Common myeloid progenitor, CD34-positive (primary cell): ENCODE results near the gene IFITM2.

Experiments used
- CTCF ChIA-PET: fragments of 350-600 bp; sonication (Branson Sonifier 250); formaldehyde crosslinking; loops from one replicate; lab custom pipeline; 2021; ENCODE audit warnings: antibody characterized with exemption; lab: Charles Lee
- POLR2A ChIA-PET: fragments of 350-600 bp; sonication (Branson Sonifier 250); formaldehyde crosslinking; loops from one replicate; lab custom pipeline; 2021; ENCODE audit warnings: antibody characterized with exemption; lab: Charles Lee
- DNase-seq, 3 donors: peaks; one replicate each; pipeline versions ENCODE4 v3.0.0 to v3.0.0-alpha.2; 2013
- H3K27ac ChIP-seq, 2 experiments: 1 replicate in 1 of 2; 2 replicates in 1 of 2; pipeline ENCODE4 v1.7.0; 2013; ENCODE audit warnings: inconsistent platforms in 2 of 2, low read length in 2 of 2, mild to moderate bottlenecking in 2 of 2, low read depth in 1 of 2, moderate library complexity in 1 of 2; ENCODE audit not compliant: severe bottlenecking in 2 of 2, insufficient read depth in 1 of 2, poor library complexity in 1 of 2
- H3K27me3 ChIP-seq, 5 experiments: replicated peaks in 2 of 5; 1 replicate in 3 of 5; 2 replicates in 2 of 5; pipeline versions ENCODE4 v1.6.1 to v1.7.0; 2013; ENCODE audit warnings: low read length in 4 of 5, mild to moderate bottlenecking in 2 of 5, moderate library complexity in 2 of 5, inconsistent platforms in 1 of 5; ENCODE audit not compliant: insufficient read depth in 5 of 5, control insufficient read depth in 4 of 5
- H3K36me3 ChIP-seq, 4 experiments: 1 replicate in 2 of 4; 2 replicates in 2 of 4; pipeline versions ENCODE4 v1.6.1 to v1.7.0; 2013; ENCODE audit warnings: low read length in 3 of 4, control low read depth in 1 of 4, mild to moderate bottlenecking in 1 of 4; ENCODE audit not compliant: control insufficient read depth in 4 of 4, insufficient read depth in 4 of 4
- H3K4me1 ChIP-seq, 4 experiments: 1 replicate in 3 of 4; 2 replicates in 1 of 4; pipeline versions ENCODE4 v1.6.1 to v1.7.1; 2013; ENCODE audit warnings: low read length in 3 of 4, mild to moderate bottlenecking in 3 of 4, control low read depth in 1 of 4, inconsistent platforms in 1 of 4, moderate library complexity in 1 of 4; ENCODE audit not compliant: control insufficient read depth in 4 of 4, insufficient read depth in 4 of 4; ENCODE audit errors: control extremely low read depth in 1 of 4
- H3K4me3 ChIP-seq, 7 experiments: 1 replicate in 4 of 7; 2 replicates in 3 of 7; pipeline versions ENCODE4 v1.5.1 to v1.7.0; 2013; ENCODE audit warnings: mild to moderate bottlenecking in 7 of 7, low read length in 6 of 7, moderate library complexity in 6 of 7, inconsistent platforms in 2 of 7, low read depth in 2 of 7, control low read depth in 1 of 7; ENCODE audit not compliant: insufficient read depth in 4 of 7, control insufficient read depth in 1 of 7; ENCODE audit errors: extremely low read depth in 1 of 7
- H3K9me3 ChIP-seq, 5 experiments: 1 replicate in 4 of 5; 2 replicates in 1 of 5; pipeline versions ENCODE4 v1.6.1 to v1.7.1; 2013; ENCODE audit warnings: low read length in 4 of 5, mild to moderate bottlenecking in 2 of 5, inconsistent platforms in 1 of 5, low read depth in 1 of 5, moderate library complexity in 1 of 5; ENCODE audit not compliant: control insufficient read depth in 4 of 5, insufficient read depth in 2 of 5; ENCODE audit errors: control extremely low read depth in 1 of 5
- WGBS: methylation state at CpG from one replicate; pipeline ENCODE4 v1.1.5; 2013; ENCODE audit not compliant: insufficient coverage; 5-methylcytosine and 5-hydroxymethylcytosine counted together

IFITM2 gene

DNA sequence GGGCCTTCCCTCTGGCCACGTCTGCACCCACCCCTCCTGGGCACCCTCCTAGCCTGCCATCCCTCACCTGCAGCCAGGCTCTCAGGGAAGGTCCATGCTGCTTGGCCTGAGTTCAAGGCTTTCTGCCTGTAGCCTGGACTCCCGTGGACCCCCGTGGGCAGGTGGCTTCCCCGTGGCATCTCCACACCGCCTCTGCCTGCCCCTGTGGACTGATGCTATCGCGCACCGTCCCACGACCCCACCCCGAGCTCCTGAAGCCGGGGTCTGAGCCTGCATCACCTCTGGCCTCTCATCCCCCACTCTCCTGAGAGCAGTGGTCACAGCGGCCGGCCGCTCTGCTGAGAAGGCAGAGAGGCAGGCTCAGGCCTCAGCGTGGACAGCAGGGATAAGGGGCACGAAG, 12.8 kb upstream of the IFITM2 start:
- Histone ChIP-seq H3K27ac (no peak overlapping the region), H3K9me3 (no peaks in the 10 kb centered on the region), H3K36me3 (peaks cover 0 to 20% (median 0%) of the 10 kb centered on the region in 4 experiments), H3K4me3 (no peak overlapping the region), H3K4me1 (peaks cover 0 to 6% (median 3%) of the 10 kb centered on the region in 4 experiments), H3K27me3 (peaks cover 0 to 23% (median 0%) of the 10 kb centered on the region in 5 experiments)
- 93% methylated on average over 12 of the region's 16 CpGs for whole genome bisulfite sequencing
- no peak for DNase-seq
- ChIA-PET CTCF (interaction anchor here (0.8 to 2.0 kb wide), 3 partner anchors 10 to 67 kb away, joined by 3 to 14 read pairs (median 3); no protein-coding TSS in a partner anchor), POLR2A (no interaction called here)

DNA sequence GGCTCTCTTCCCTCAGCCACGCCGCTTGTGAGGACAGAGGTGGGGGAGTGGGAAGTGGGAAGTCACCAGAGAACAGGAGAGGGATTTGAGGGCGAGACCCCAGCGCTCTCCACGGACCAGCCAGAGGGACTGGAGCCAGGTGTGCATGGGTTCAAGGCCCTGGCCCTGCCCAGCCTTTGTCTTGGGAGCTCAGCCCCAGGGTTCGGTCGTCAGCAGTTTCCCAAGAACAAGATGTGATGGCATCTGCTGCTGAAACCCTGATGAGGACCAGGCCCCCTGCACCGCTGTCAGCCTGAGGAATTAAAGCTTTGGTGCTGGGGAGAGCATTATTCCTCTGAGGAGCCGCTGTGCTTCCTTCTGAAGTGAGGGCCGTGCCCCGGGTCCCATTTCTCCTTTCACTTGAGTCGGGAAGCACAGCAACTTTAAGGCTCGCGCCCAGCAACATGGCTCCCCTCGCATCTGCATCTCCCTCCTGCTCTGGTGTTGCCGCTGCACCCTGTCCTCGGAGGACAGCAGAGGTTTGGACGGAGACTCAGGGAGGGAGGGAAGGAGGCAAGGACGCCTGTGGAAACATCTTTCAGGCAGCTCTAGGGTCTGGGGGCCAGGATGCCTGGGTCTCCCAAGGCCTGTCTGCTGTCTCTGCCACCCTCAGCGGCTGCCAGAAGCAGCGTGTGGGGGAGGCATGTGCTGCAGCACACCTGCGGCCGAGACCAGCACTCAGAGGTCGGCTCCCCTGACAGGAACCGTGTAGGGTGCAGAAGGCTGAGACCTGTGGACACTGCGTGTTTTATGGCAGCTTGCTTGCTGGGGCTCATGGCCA, 12.1 kb upstream of the IFITM2 start:
- H3K27me3 ChIP-seq: peaks cover 0 to 30% (median 0%) of the 10 kb centered on the region in 5 experiments
- H3K9me3 ChIP-seq: no peaks in the 10 kb centered on the region
- ChIA-PET POLR2A (no interaction called here), CTCF (interaction anchor here (0.6 to 2.0 kb wide), 3 partner anchors 9 to 35 kb away, joined by 3 to 14 read pairs (median 3); no protein-coding TSS in a partner anchor)
- no peak overlapping the region for H3K27ac ChIP-seq
- no peak for DNase-seq
- H3K36me3 ChIP-seq: peaks cover 0 to 20% (median 0%) of the 10 kb centered on the region in 4 experiments
- 91% methylated on average over 24 of the region's 26 CpGs for WGBS
- H3K4me3 ChIP-seq: no peak overlapping the region
- H3K4me1 ChIP-seq: peaks cover 0 to 7% (median 1%) of the 10 kb centered on the region in 4 experiments

DNA sequence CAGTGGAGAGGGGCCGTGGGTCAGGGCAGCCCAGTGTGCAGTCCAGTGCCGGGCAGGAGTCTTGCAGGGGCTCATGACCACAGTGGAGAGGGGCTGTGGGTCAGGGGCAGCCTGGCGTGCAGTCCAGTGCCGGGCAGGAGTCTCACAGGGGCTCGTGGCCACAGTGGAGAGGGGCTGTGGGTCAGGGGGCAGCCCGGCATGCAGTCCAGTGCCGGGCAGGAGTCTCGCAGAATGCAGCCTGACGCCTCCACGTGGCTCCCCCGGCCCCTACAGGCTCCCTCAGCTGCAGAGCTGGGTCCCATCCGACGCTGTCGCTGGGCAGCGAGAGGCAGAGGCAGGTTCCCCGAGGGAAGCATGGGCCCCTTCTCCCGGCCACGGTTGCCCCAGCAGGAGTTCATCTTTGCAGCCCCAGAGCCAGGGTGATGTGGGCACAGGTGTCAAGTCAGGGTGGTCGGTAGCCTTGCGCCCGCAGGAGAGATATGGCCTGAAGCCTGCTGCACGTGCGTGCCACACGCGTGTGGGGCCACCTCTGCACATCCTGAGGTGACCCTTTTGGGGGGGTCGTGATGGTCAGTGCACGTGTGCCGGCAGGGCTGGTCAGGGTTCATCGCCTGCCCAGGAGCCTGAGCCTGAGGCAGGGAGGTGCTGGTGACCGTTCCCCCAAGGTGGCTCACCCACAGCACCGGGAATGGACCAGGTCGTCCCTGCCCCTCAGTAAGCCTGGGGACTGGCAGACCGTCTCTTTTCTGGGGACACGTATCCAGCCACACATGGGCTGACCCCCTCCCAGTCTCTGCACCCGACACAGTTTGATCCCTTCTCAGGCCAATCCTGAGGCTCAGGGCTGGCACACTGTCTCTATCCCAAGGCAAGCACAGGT, 11.2 kb upstream of the IFITM2 start:
- no peaks in the 10 kb centered on the region for H3K9me3 ChIP-seq
- H3K4me1 ChIP-seq: peaks cover 0 to 7% (median 1%) of the 10 kb centered on the region in 4 experiments
- peaks cover 0 to 33% (median 0%) of the 10 kb centered on the region in 5 experiments for H3K27me3 ChIP-seq
- no peak overlapping the region for H3K27ac ChIP-seq
- ChIA-PET POLR2A (no interaction called here), CTCF (no interaction called here)
- DNase-seq: no peak
- H3K36me3 ChIP-seq: peaks cover 0 to 20% (median 0%) of the 10 kb centered on the region in 4 experiments
- WGBS: 90% methylated on average over 32 of the region's 35 CpGs
- H3K4me3 ChIP-seq: no peak overlapping the region

DNA sequence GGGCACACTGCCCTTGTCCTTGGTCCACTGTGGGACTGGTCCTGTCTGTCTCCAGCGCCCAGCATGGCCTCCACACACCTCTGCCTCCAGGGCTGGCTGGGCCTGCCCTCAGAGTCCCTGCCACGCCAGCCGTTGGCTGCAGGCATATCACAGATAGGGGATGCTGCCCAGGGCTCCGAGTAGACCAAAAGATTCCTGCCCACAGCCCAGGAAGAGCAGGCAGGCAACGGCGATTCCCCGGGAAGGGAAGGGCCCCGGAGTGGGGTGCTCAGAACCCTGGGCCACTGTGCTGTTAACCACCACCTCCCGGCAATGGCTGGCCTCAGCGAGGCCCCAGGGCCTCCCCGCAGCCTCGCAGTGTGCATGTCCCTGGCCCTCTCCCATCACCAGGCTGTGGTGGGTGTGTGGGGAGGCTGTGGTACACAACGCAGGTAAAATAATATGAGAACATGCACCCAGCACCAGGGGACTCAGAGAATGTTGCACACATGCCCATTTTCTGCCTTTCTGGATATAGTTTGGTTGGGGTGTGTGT, 10.5 kb upstream of the IFITM2 start:
- POLR2A ChIA-PET: no interaction called here

DNA sequence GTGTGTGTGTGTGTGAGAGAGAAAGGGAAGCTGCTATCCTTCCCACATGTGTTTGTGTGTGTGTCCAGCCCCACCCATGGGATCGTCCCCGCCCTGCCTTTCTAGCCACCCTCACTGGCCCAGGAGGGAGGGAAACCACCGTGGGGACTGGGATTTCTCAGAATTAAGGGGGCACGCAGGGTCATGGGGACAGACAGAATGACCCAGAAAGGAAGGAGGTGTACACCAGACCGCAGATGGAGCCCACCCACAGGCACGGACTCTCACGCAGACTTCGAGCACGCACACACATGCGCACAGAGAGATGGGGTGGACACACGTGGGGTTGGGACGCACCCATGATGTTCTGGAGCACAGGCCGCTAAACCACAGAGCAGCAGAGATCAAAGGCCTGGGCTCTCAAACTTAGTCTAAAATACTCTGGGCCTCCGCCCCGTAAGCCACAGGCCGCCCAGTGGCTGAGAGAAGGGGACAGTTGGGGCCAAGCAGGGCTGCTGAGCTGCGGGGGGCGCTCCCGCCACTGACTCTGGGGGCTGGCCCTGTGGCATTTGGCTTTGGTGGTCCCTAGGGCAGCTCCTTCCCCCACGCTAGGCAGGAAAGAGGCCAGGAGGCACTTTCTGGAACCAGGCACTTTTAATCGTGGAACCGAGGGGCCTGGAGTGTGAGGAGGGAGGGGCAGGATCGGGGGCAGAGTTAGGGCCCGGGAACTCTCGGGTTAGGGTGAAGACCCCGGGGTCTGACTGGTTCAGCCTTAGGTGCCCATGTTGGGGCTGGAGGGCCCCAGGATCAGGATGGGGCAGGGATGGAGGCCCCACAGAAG, 9.8 kb upstream of the IFITM2 start:
- H3K27me3 ChIP-seq: peaks cover 0 to 33% (median 0%) of the 10 kb centered on the region in 5 experiments
- no peak overlapping the region for H3K27ac ChIP-seq
- peak in 1 of 3 donors; percentile 33 for DNase-seq
- H3K4me3 ChIP-seq: no peak overlapping the region
- H3K4me1 ChIP-seq: peaks cover 0 to 7% (median 1%) of the 10 kb centered on the region in 4 experiments
- no peaks in the 10 kb centered on the region for H3K9me3 ChIP-seq
- H3K36me3 ChIP-seq: peaks cover 0 to 16% (median 0%) of the 10 kb centered on the region in 4 experiments
- 57% methylated on average over 25 of the region's 26 CpGs for WGBS
- ChIA-PET CTCF (interaction anchor here (0.9 to 2.1 kb wide), 3 partner anchors 57 to 151 kb away, joined by 3 to 7 read pairs (median 4); no protein-coding TSS in a partner anchor), POLR2A (no interaction called here)

More for the DNA sequence above, 10.5 kb upstream of the IFITM2 start:
- Histone ChIP-seq H3K4me3 (no peak overlapping the region), H3K36me3 (peaks cover 0 to 19% (median 0%) of the 10 kb centered on the region in 4 experiments), H3K27ac (no peak overlapping the region), H3K27me3 (peaks cover 0 to 33% (median 0%) of the 10 kb centered on the region in 5 experiments), H3K9me3 (no peaks in the 10 kb centered on the region), H3K4me1 (peaks cover 0 to 7% (median 1%) of the 10 kb centered on the region in 4 experiments)
- DNase-seq: no peak
- CTCF ChIA-PET: no interaction called here
- WGBS: 74% methylated on average over 7 of the region's 13 CpGs

DNA sequence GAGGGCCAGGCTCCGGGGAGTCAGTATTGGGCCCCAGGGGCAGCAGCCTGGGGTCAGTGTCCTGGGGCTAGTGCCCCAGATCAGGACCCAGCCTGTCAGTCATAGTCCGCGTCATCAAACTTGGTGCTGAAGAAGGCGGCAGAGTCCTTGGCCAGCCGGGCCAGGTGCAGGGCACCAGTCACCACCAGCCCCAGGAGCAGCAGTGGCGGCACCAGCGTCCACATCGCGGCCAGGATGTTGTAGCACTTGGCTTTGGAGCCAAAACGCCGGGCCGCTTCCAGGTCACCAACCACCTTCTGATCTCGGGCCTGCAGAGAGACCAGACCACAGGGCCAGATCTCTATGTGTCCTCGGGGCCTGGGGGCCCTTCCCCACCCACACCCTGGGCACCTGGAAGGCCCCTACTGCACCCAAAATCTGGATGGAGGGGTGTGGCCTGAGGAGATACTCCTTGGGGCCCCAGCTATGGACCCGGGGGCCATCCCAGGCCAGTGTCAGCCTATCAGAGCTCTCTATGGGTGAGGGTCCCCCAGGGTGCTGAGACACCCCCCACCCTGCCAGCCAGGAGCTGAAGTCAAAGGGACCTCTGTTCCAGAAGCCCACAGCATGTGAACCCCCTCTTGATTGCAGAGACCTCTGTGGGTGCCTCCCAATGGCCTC, 9.1 kb upstream of the IFITM2 start:
- no peak for DNase-seq
- Histone ChIP-seq H3K4me3 (no peak overlapping the region), H3K36me3 (peaks cover 0 to 12% (median 0%) of the 10 kb centered on the region in 4 experiments), H3K27me3 (peaks cover 0 to 33% (median 0%) of the 10 kb centered on the region in 5 experiments), H3K4me1 (peaks cover 0 to 7% (median 2%) of the 10 kb centered on the region in 4 experiments), H3K9me3 (no peaks in the 10 kb centered on the region), H3K27ac (no peak overlapping the region)
- WGBS: 81% methylated on average over 14 of the region's 15 CpGs
- POLR2A ChIA-PET: no interaction called here
- CTCF ChIA-PET: interaction anchor here (0.7 to 2.8 kb wide), 9 partner anchors 9 to 150 kb away, joined by 3 to 11 read pairs (median 3); no protein-coding TSS in a partner anchor
